HS-5 (cell line): ENCODE data around the gene MFN1.

ENCODE experiments used
- DNase-seq: peaks from one replicate; pipeline ENCODE4 v3.0.0-alpha.2; 2012; ENCODE audit warnings: low read depth

MFN1 gene

GRCh38 chr3:179348325-179349013 is 960 bp downstream of the MFN1 start:
- no peak for DNase-seq

- DNase-seq: no peak
Observed at GRCh38 chr3:179355996-179356395, 8.5 kb downstream of the MFN1 start.

- no peak for DNase-seq
Observed at GRCh38 chr3:179363332-179363731, 15.8 kb downstream of the MFN1 start.

GRCh38 chr3:179369621-179370020 is 22.1 kb downstream of the MFN1 start:
- no peak for DNase-seq

GRCh38 chr3:179373938-179374337 is 26.4 kb downstream of the MFN1 start:
- no peak for DNase-seq

GRCh38 chr3:179375091-179375999 is 27.8 kb downstream of the MFN1 start:
- no peak for DNase-seq

GRCh38 chr3:179376474-179376873 is 29.0 kb downstream of the MFN1 start:
- DNase-seq: no peak

- DNase-seq: no peak
Observed at GRCh38 chr3:179391906-179392305, 44.4 kb downstream of the MFN1 start.

- no peak for DNase-seq
Observed at GRCh38 chr3:179398574-179399231, 51.2 kb downstream of the MFN1 start.

- DNase-seq: no peak
Observed at GRCh38 chr3:179401561-179401960, 54.1 kb downstream of the MFN1 start.

- no peak for DNase-seq
Observed at GRCh38 chr3:179402963-179403362, 55.5 kb downstream of the MFN1 start.

GRCh38 chr3:179404307-179404706 is 56.8 kb downstream of the MFN1 start:
- no peak for DNase-seq

GRCh38 chr3:179410331-179410730 is 62.8 kb downstream of the MFN1 start:
- DNase-seq: no peak

- DNase-seq: no peak
Observed at GRCh38 chr3:179410999-179411398, 63.5 kb downstream of the MFN1 start.

GRCh38 chr3:179414804-179415203 is 67.3 kb downstream of the MFN1 start:
- no peak for DNase-seq

- DNase-seq: no peak
Observed at GRCh38 chr3:179415377-179415776, 67.9 kb downstream of the MFN1 start.

GRCh38 chr3:179416681-179417080 is 69.2 kb downstream of the MFN1 start:
- DNase-seq: peak; percentile 24

- DNase-seq: no peak
Observed at GRCh38 chr3:179418610-179419009, 71.1 kb downstream of the MFN1 start.

- no peak for DNase-seq
Observed at GRCh38 chr3:179421500-179421899, 74.0 kb downstream of the MFN1 start.

GRCh38 chr3:179425075-179425474 is 77.6 kb downstream of the MFN1 start:
- DNase-seq: no peak

- DNase-seq: no peak
Observed at GRCh38 chr3:179428876-179429548, 81.5 kb downstream of the MFN1 start.

GRCh38 chr3:179430277-179430870 is 82.9 kb downstream of the MFN1 start:
- no peak for DNase-seq
